Activated B cell treated with CpG ODN at 0.5 μM for 24 hours (primary cell): ENCODE results near the gene PNLIPRP2. TPM values are rescaled to one million over a fixed set of nuclear protein-coding genes. Genes with fewer than 3 reads are reported as not detected.

ENCODE experiments used
- ATAC-seq: fragments of 200-7000 bp; cut with Tn5 transposase; one replicate; pipeline ENCODE4 v1.10.0; 2021; ENCODE audit warnings: low read depth, mild to moderate bottlenecking, moderate library complexity
- CTCF ChIA-PET: fragments of 350-600 bp; sonication (Branson Sonifier 250); formaldehyde crosslinking; loops from one replicate; lab custom pipeline; 2021; ENCODE audit warnings: antibody characterized with exemption; lab: Charles Lee
- POLR2A ChIA-PET: fragments of 350-600 bp; sonication (Branson Sonifier 250); formaldehyde crosslinking; loops from one replicate; lab custom pipeline; 2021; ENCODE audit warnings: antibody characterized with exemption; lab: Charles Lee
- DNase-seq: peaks from one replicate; pipeline ENCODE4 v3.0.0; 2022
- H3K27ac Mint-ChIP-seq: one replicate; pipeline ENCODE4 v1.8.0; 2020; ENCODE audit warnings: mixed read lengths
- H3K27me3 Mint-ChIP-seq: one replicate; pipeline ENCODE4 v1.8.0; 2021; ENCODE audit warnings: mixed read lengths
- H3K36me3 Mint-ChIP-seq: one replicate; pipeline ENCODE4 v1.8.0; 2021; ENCODE audit warnings: low read depth, mixed read lengths
- H3K4me1 Mint-ChIP-seq: one replicate; pipeline ENCODE4 v1.8.0; 2021; ENCODE audit warnings: mixed read lengths
- H3K4me3 Mint-ChIP-seq: one replicate; pipeline ENCODE4 v1.8.0; 2020; ENCODE audit warnings: mild to moderate bottlenecking, mixed read lengths
- H3K9me3 Mint-ChIP-seq: one replicate; pipeline ENCODE4 v1.8.0; 2020; ENCODE audit warnings: mixed read lengths
- CTCF ChIP-seq: fragments of 200-600 bp; IDR thresholded peaks from one replicate; pipeline ENCODE4 v1.8.0; 2022; ENCODE audit warnings: antibody characterized with exemption, mild to moderate bottlenecking
- intact Hi-C: fragments of 100-400 bp; cut with micrococcal nuclease; formaldehyde crosslinking; loops from one replicate; pipeline ENCODE4 v1.15.1; 2024
- total RNA-seq: library from RNA; stranded (reverse); gene quantifications from 2 replicates; pipeline ENCODE4 v1.2.3, GENCODE V29; 2022

PNLIPRP2 gene
- total RNA-seq, 1 donor from 2014 or later, result not detected

DNA sequence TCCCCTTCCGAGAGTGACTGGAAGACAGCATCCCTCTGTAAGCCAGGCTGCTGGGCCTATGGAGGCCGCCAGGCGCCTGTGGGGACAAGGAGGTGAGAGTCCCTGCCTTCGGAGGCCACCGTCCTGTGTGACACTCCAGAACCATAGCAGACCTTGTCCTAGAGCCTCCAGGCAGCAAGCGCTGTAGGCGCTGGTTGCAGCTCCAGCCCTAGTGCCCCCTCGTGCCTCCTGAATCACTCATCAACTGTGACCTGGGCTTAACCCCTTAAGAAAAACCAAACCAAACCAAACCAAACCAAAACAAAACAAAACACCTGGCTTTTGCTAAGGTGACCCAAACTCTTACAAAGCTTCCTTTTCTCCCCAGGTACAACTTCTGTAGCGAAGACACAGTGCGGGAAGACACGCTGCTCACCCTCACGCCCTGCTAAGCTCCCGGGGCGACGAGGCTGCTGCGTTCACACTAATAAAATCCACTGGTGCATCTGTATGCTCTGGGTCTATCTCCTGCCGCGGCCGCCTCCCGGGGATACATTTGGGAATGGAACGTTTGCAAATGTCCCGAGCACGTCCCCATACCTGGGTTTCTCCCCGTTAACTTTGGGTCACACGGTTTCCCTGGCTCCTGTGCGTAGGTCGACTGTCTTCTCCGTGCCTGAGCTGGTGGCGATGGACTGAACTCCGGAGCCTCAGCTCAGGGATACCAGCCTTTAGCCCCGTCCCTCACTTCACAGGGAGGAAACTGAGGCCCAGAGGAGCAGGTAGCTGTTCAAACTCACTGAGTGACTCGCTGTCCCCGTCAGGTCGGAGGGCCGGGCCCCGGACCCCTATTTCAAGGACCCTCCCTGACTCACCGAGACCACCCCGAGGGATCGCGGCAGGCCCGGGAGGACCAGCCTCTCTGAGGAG, 11.8 kb upstream of the PNLIPRP2 start:
- ChIA-PET POLR2A (no interaction called here), CTCF (no interaction called here)
- no peak for TF ChIP-seq CTCF

DNA sequence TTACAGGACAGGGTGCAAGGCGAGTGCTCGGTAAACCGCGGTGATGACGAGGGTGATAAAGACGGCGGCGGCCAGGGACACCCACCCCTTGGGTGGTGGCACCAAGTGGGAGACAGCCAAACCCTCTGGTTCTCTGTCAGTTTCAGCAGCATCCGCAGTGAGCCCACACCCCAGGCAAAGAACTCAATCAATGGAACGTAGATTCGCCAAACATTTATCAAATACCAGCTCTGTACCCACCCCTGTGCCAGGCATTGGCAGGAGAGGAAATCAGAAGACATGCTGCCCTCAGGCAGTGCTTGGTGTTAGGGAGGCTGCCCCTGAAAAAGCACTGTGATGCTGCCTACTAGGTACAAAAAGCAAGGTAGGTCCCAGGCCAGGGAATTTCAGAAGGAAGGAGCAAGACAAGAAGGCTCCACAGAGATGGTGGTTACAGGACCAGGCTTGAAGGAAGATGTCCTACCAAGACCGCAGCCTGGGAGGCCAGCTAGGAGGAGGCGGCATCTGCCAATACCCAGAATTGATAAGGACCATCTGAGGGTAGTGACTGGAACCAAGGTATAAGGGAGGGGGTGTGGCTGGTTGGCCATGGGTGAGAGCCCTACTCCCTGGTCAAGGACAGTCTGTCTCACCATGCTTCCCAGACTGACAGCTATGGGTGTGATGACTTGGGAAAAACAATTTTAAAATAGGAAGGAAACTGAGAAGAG, 10.2 kb upstream of the PNLIPRP2 start:
- ATAC-seq, result no peak
- no peaks in the 10 kb centered on the region for H3K4me1 Mint-ChIP-seq
- H3K27ac Mint-ChIP-seq, result no peak overlapping the region
- CTCF ChIA-PET, result no interaction called here
- H3K36me3 Mint-ChIP-seq, result no peaks in the 10 kb centered on the region
- H3K27me3 Mint-ChIP-seq, result peaks cover 5% of the 10 kb centered on the region
- no peak overlapping the region for H3K4me3 Mint-ChIP-seq
- H3K9me3 Mint-ChIP-seq, result no peaks in the 10 kb centered on the region
- intact Hi-C loops, result no loop called here
- DNase-seq, result no peak
- no peak for TF ChIP-seq CTCF
- POLR2A ChIA-PET, result no interaction called here

More for the DNA sequence above, 11.8 kb upstream of the PNLIPRP2 start:
- DNase-seq (no peak), ATAC-seq (no peak)
- peaks cover 5% of the 10 kb centered on the region for H3K27me3 Mint-ChIP-seq
- H3K4me1 Mint-ChIP-seq, result no peaks in the 10 kb centered on the region
- no peaks in the 10 kb centered on the region for H3K9me3 Mint-ChIP-seq
- H3K36me3 Mint-ChIP-seq, result no peaks in the 10 kb centered on the region
- no peak overlapping the region for H3K27ac Mint-ChIP-seq
- intact Hi-C loops, result no loop called here
- no peak overlapping the region for H3K4me3 Mint-ChIP-seq

DNA sequence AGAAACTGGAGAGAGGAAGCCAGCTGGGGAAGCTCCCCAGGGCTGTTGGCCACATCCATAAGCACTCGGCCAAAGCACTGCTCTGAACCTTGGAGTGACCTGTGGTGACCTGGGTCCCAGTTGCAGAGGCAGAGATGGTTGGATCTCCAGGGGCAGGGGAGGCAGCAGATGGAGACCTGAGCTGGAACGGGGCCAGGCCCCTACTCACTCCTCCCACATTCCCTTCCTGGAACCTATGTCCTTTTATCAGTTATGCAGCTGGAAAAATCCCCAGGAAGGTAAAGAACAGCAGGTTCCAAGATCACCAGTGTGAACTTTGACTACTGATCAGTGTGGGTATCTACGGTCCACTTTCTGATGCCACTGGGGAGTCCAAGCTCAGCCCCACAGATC, 9.6 kb upstream of the PNLIPRP2 start:
- ChIA-PET POLR2A (no interaction called here), CTCF (no interaction called here)
- Mint-ChIP-seq H3K27ac (no peak overlapping the region), H3K4me1 (no peaks in the 10 kb centered on the region), H3K27me3 (peaks cover 5% of the 10 kb centered on the region), H3K36me3 (no peaks in the 10 kb centered on the region), H3K4me3 (no peak overlapping the region), H3K9me3 (no peaks in the 10 kb centered on the region)
- no peak for TF ChIP-seq CTCF
- DNase-seq (no peak), ATAC-seq (no peak)
- intact Hi-C loops, result no loop called here

GRCh38 chr10:116612107-116612769, 8.5 kb upstream of the PNLIPRP2 start:
- Mint-ChIP-seq H3K36me3 (no peaks in the 10 kb centered on the region), H3K4me3 (no peak overlapping the region), H3K4me1 (no peaks in the 10 kb centered on the region), H3K27me3 (peaks cover 5% of the 10 kb centered on the region), H3K27ac (no peak overlapping the region), H3K9me3 (no peaks in the 10 kb centered on the region)
- CTCF ChIA-PET, result no interaction called here
- POLR2A ChIA-PET, result no interaction called here
- TF ChIP-seq CTCF, result no peak
- intact Hi-C loops, result no loop called here
- ATAC-seq (no peak), DNase-seq (no peak)

GRCh38 chr10:116613471-116613870, 7.3 kb upstream of the PNLIPRP2 start:
- ChIA-PET CTCF (no interaction called here), POLR2A (no interaction called here)
- ATAC-seq, result no peak
- Mint-ChIP-seq H3K36me3 (no peaks in the 10 kb centered on the region), H3K9me3 (no peaks in the 10 kb centered on the region), H3K27ac (no peak overlapping the region), H3K27me3 (peaks cover 5% of the 10 kb centered on the region), H3K4me3 (no peak overlapping the region), H3K4me1 (no peaks in the 10 kb centered on the region)
- intact Hi-C loops, result no loop called here
- no peak for DNase-seq
- no peak for TF ChIP-seq CTCF
